ENCODE measurements around the gene KCNJ5. TPM values are rescaled to one million over a fixed set of nuclear protein-coding genes. Genes with fewer than 3 reads are reported as not detected.

KCNJ5 gene
- total RNA-seq, 5 donors from 2014 or later (not counting 1 experiment from before 2014, with no cell fraction given): 0.07 to 0.13 (median 0.12) TPM; not detected in 2

- 81% methylated on average over 3 of the region's 5 CpGs for WGBS (ENCODE audit: insufficient coverage)
Observed at GRCh38 chr11:128940156-128940555, 49.0 kb downstream of the KCNJ5 start.

GRCh38 chr11:128940603-128941002, 49.4 kb downstream of the KCNJ5 start:
- H3K27ac ChIP-seq (ENCODE audit: low read length): no peak overlapping the region
- DNase-seq (no peak), ATAC-seq (replicated peaks in 1 of 4) (no peak)
- 94% methylated on average over 9 of the region's 15 CpGs for WGBS (ENCODE audit: insufficient coverage)
- H3K27ac Mint-ChIP-seq: no peak overlapping the region
- no peak overlapping the region for H3K4me3 Mint-ChIP-seq
- no peaks in the 10 kb centered on the region for H3K36me3 Mint-ChIP-seq
- H3K4me1 Mint-ChIP-seq: no peaks in the 10 kb centered on the region
- H3K36me3 ChIP-seq (ENCODE audit: control insufficient read depth in 2 of 2, extremely low read depth in 1 of 2, insufficient read depth in 1 of 2, low read length in 1 of 2): no peaks in the 10 kb centered on the region
- no peaks in the 10 kb centered on the region for H3K9me3 ChIP-seq
- peaks cover 0 to 29% of the 10 kb centered on the region in 2 experiments for H3K27me3 ChIP-seq (replicated peaks in 1 of 2; ENCODE audit: control insufficient read depth in 2 of 2, extremely low read depth in 1 of 2, insufficient read depth in 2 of 2, low read length in 1 of 2)
- H3K9me3 Mint-ChIP-seq: no peaks in the 10 kb centered on the region
- POLR2A ChIA-PET: no interaction called here
- CTCF ChIA-PET: interaction anchor here in 1 of 2 donors (0.9 kb wide), 1 partner anchor 34 kb away, joined by 3 read pairs; no protein-coding TSS in a partner anchor
- H3K4me3 ChIP-seq (ENCODE audit: control insufficient read depth in 1 of 2, extremely low read depth in 1 of 2, low read length in 1 of 2): no peak overlapping the region
- peaks cover 3 to 21% of the 10 kb centered on the region in 2 donors for H3K27me3 Mint-ChIP-seq
- no peaks in the 10 kb centered on the region for H3K4me1 ChIP-seq (ENCODE audit: control insufficient read depth in 1 of 2, extremely low read depth in 1 of 2, insufficient read depth in 2 of 2, low read length in 2 of 2)

More at GRCh38 chr11:128940156-128940555, 49.0 kb downstream of the KCNJ5 start:
- ATAC-seq (replicated peaks in 1 of 4): no peak
- H3K4me1 ChIP-seq (ENCODE audit: control insufficient read depth in 1 of 2, extremely low read depth in 1 of 2, insufficient read depth in 2 of 2, low read length in 2 of 2): no peaks in the 10 kb centered on the region
- no peak overlapping the region for H3K27ac ChIP-seq (ENCODE audit: low read length)
- Mint-ChIP-seq H3K27me3 (peaks cover 3 to 18% of the 10 kb centered on the region in 2 donors), H3K9me3 (no peaks in the 10 kb centered on the region), H3K4me3 (no peak overlapping the region), H3K27ac (no peak overlapping the region), H3K36me3 (no peaks in the 10 kb centered on the region), H3K4me1 (no peaks in the 10 kb centered on the region)
- H3K36me3 ChIP-seq (ENCODE audit: control insufficient read depth in 2 of 2, extremely low read depth in 1 of 2, insufficient read depth in 1 of 2, low read length in 1 of 2): no peaks in the 10 kb centered on the region
- POLR2A ChIA-PET: no interaction called here
- CTCF ChIA-PET: no interaction called here
- H3K27me3 ChIP-seq (replicated peaks in 1 of 2; ENCODE audit: control insufficient read depth in 2 of 2, extremely low read depth in 1 of 2, insufficient read depth in 2 of 2, low read length in 1 of 2): peaks cover 0 to 29% of the 10 kb centered on the region in 2 experiments
- no peaks in the 10 kb centered on the region for H3K9me3 ChIP-seq
- no peak overlapping the region for H3K4me3 ChIP-seq (ENCODE audit: control insufficient read depth in 1 of 2, extremely low read depth in 1 of 2, low read length in 1 of 2)
- no peak for DNase-seq

GRCh38 chr11:128941110-128941509, 50.0 kb downstream of the KCNJ5 start:
- Histone ChIP-seq H3K27ac (ENCODE audit: low read length) (no peak overlapping the region), H3K4me1 (ENCODE audit: control insufficient read depth in 1 of 2, extremely low read depth in 1 of 2, insufficient read depth in 2 of 2, low read length in 2 of 2) (no peaks in the 10 kb centered on the region), H3K27me3 (replicated peaks in 1 of 2; ENCODE audit: control insufficient read depth in 2 of 2, extremely low read depth in 1 of 2, insufficient read depth in 2 of 2, low read length in 1 of 2) (peaks cover 0 to 29% of the 10 kb centered on the region in 2 experiments), H3K36me3 (ENCODE audit: control insufficient read depth in 2 of 2, extremely low read depth in 1 of 2, insufficient read depth in 1 of 2, low read length in 1 of 2) (no peaks in the 10 kb centered on the region), H3K9me3 (no peaks in the 10 kb centered on the region), H3K4me3 (ENCODE audit: control insufficient read depth in 1 of 2, extremely low read depth in 1 of 2, low read length in 1 of 2) (no peak overlapping the region)
- no peak overlapping the region for H3K4me3 Mint-ChIP-seq
- DNase-seq (no peak), ATAC-seq (replicated peaks in 1 of 4) (no peak)
- H3K9me3 Mint-ChIP-seq: no peaks in the 10 kb centered on the region
- H3K27me3 Mint-ChIP-seq: peaks cover 3 to 22% of the 10 kb centered on the region in 2 donors
- H3K4me1 Mint-ChIP-seq: no peaks in the 10 kb centered on the region
- CTCF ChIA-PET: interaction anchor here in 1 of 2 donors (0.9 kb wide), 1 partner anchor 35 kb away, joined by 3 read pairs; no protein-coding TSS in a partner anchor
- whole genome bisulfite sequencing (ENCODE audit: insufficient coverage): 71% methylated on average over 5 of the region's 8 CpGs
- H3K27ac Mint-ChIP-seq: no peak overlapping the region
- POLR2A ChIA-PET: no interaction called here
- no peaks in the 10 kb centered on the region for H3K36me3 Mint-ChIP-seq

- H3K36me3 ChIP-seq (ENCODE audit: control insufficient read depth in 2 of 2, extremely low read depth in 1 of 2, insufficient read depth in 1 of 2, low read length in 1 of 2): no peaks in the 10 kb centered on the region
- no peak overlapping the region for H3K4me3 Mint-ChIP-seq
- WGBS (ENCODE audit: insufficient coverage): 64% methylated on average over 9 of the region's 14 CpGs
Observed at GRCh38 chr11:128941573-128942271, 50.6 kb downstream of the KCNJ5 start.

GRCh38 chr11:128942272-128942612, 51.1 kb downstream of the KCNJ5 start:
- WGBS (ENCODE audit: insufficient coverage): 98% methylated on average over 13 of the region's 13 CpGs
- POLR2A ChIA-PET: no interaction called here
- Histone ChIP-seq H3K36me3 (ENCODE audit: control insufficient read depth in 2 of 2, extremely low read depth in 1 of 2, insufficient read depth in 1 of 2, low read length in 1 of 2) (no peaks in the 10 kb centered on the region), H3K4me1 (ENCODE audit: control insufficient read depth in 1 of 2, extremely low read depth in 1 of 2, insufficient read depth in 2 of 2, low read length in 2 of 2) (no peaks in the 10 kb centered on the region), H3K4me3 (ENCODE audit: control insufficient read depth in 1 of 2, extremely low read depth in 1 of 2, low read length in 1 of 2) (no peak overlapping the region), H3K9me3 (no peaks in the 10 kb centered on the region), H3K27me3 (replicated peaks in 1 of 2; ENCODE audit: control insufficient read depth in 2 of 2, extremely low read depth in 1 of 2, insufficient read depth in 2 of 2, low read length in 1 of 2) (peaks cover 0 to 29% of the 10 kb centered on the region in 2 experiments), H3K27ac (ENCODE audit: low read length) (no peak overlapping the region)
- Mint-ChIP-seq H3K4me1 (no peaks in the 10 kb centered on the region), H3K27ac (no peak overlapping the region), H3K27me3 (peaks cover 3 to 22% of the 10 kb centered on the region in 2 donors), H3K4me3 (no peak overlapping the region), H3K9me3 (no peaks in the 10 kb centered on the region), H3K36me3 (no peaks in the 10 kb centered on the region)
- DNase-seq (no peak), ATAC-seq (replicated peaks in 1 of 4) (no peak)
- CTCF ChIA-PET: no interaction called here

More at GRCh38 chr11:128941573-128942271, 50.6 kb downstream of the KCNJ5 start:
- H3K9me3 ChIP-seq: no peaks in the 10 kb centered on the region
- no peak for DNase-seq
- H3K4me3 ChIP-seq (ENCODE audit: control insufficient read depth in 1 of 2, extremely low read depth in 1 of 2, low read length in 1 of 2): no peak overlapping the region
- peaks cover 0 to 29% of the 10 kb centered on the region in 2 experiments for H3K27me3 ChIP-seq (replicated peaks in 1 of 2; ENCODE audit: control insufficient read depth in 2 of 2, extremely low read depth in 1 of 2, insufficient read depth in 2 of 2, low read length in 1 of 2)
- ChIA-PET POLR2A (no interaction called here), CTCF (no interaction called here)
- Mint-ChIP-seq H3K36me3 (no peaks in the 10 kb centered on the region), H3K27me3 (peaks cover 3 to 22% of the 10 kb centered on the region in 2 donors), H3K4me1 (no peaks in the 10 kb centered on the region), H3K27ac (no peak overlapping the region), H3K9me3 (no peaks in the 10 kb centered on the region)
- H3K4me1 ChIP-seq (ENCODE audit: control insufficient read depth in 1 of 2, extremely low read depth in 1 of 2, insufficient read depth in 2 of 2, low read length in 2 of 2): no peaks in the 10 kb centered on the region
- no peak for ATAC-seq (replicated peaks in 1 of 4)
- H3K27ac ChIP-seq (ENCODE audit: low read length): no peak overlapping the region

- Mint-ChIP-seq H3K36me3 (no peaks in the 10 kb centered on the region), H3K4me3 (no peak within 1 kb of the TSS), H3K27me3 (peaks cover 3 to 26% of the 10 kb centered on the region in 2 donors), H3K27ac (no peak within 1 kb of the TSS), H3K9me3 (no peaks in the 10 kb centered on the region), H3K4me1 (no peaks in the 10 kb centered on the region)
- Histone ChIP-seq H3K27ac (ENCODE audit: low read length) (no peak within 1 kb of the TSS), H3K4me3 (ENCODE audit: control insufficient read depth in 1 of 2, extremely low read depth in 1 of 2, low read length in 1 of 2) (no peak within 1 kb of the TSS), H3K27me3 (replicated peaks in 1 of 2; ENCODE audit: control insufficient read depth in 2 of 2, extremely low read depth in 1 of 2, insufficient read depth in 2 of 2, low read length in 1 of 2) (peaks cover 0 to 25% of the 10 kb centered on the region in 2 experiments), H3K36me3 (ENCODE audit: control insufficient read depth in 2 of 2, extremely low read depth in 1 of 2, insufficient read depth in 1 of 2, low read length in 1 of 2) (no peaks in the 10 kb centered on the region), H3K4me1 (ENCODE audit: control insufficient read depth in 1 of 2, extremely low read depth in 1 of 2, insufficient read depth in 2 of 2, low read length in 2 of 2) (no peaks in the 10 kb centered on the region), H3K9me3 (no peaks in the 10 kb centered on the region)
- DNase-seq: no peak
- WGBS (ENCODE audit: insufficient coverage): 86% methylated on average over 16 of the region's 21 CpGs
- ChIA-PET CTCF (interaction anchor here in 1 of 2 donors (1.1 kb wide), 1 partner anchor 786 kb away, joined by 3 read pairs; no protein-coding TSS in a partner anchor), POLR2A (no interaction called here)
- no peak for ATAC-seq (replicated peaks in 1 of 4)
Observed at GRCh38 chr11:128942817-128943427, 51.8 kb downstream of the KCNJ5 start, which contains the start of gene TP53AIP1. Gene TP53AIP1, minus strand, starts transcription at chr11:128942871. Its CDS starts 5,053 bp downstream, at chr11:128937818.
